WTC11 (cell line): ENCODE measurements around the gene RSPH1. TPM values are rescaled to one million over a fixed set of nuclear protein-coding genes. Genes with fewer than 3 reads are reported as not detected.

Experiments
- ATAC-seq: fragments of 200-7000 bp; cut with Tn5 transposase; 2 replicates; pipeline ENCODE4 v1.10.0; 2021; ENCODE audit warnings: mild to moderate bottlenecking, moderate library complexity
- CTCF ChIA-PET: fragments of 300-600 bp; sonication (Branson Sonifier 250); formaldehyde crosslinking; loops from one replicate; lab custom pipeline; 2021; ENCODE audit warnings: antibody characterized with exemption; lab: Charles Lee
- POLR2A ChIA-PET: fragments of 350-600 bp; sonication (Branson Sonifier 250); formaldehyde crosslinking; loops from one replicate; lab custom pipeline; 2021; ENCODE audit warnings: antibody characterized with exemption; lab: Charles Lee
- DNase-seq: peaks from one replicate; pipeline ENCODE4 v3.0.0; 2021; ENCODE audit warnings: low spot score
- H3K27ac Mint-ChIP-seq: 2 replicates; pipeline ENCODE4 v1.8.0; 2021; ENCODE audit warnings: mixed read lengths
- H3K27me3 Mint-ChIP-seq: 2 replicates; pipeline ENCODE4 v1.8.0; 2021; ENCODE audit warnings: low read depth, mild to moderate bottlenecking, moderate library complexity, mixed read lengths
- H3K36me3 Mint-ChIP-seq: 2 replicates; pipeline ENCODE4 v1.8.0; 2021; ENCODE audit warnings: mixed read lengths
- H3K4me1 Mint-ChIP-seq: 2 replicates; pipeline ENCODE4 v1.8.0; 2022; ENCODE audit warnings: mixed read lengths
- H3K4me3 Mint-ChIP-seq: 2 replicates; pipeline ENCODE4 v1.8.0; 2021; ENCODE audit warnings: mild to moderate bottlenecking, moderate library complexity, mixed read lengths
- H3K9me3 Mint-ChIP-seq: 2 replicates; pipeline ENCODE4 v1.8.0; 2021; ENCODE audit warnings: mixed read lengths
- ATF6 ChIP-seq: sonication (generic); formaldehyde crosslinking; IDR thresholded peaks from 2 replicates; pipeline ENCODE4 v1.8.1; 2023; ENCODE audit warnings: mild to moderate bottlenecking, missing genetic modification reagents
- EMX1 ChIP-seq: fragments of 250-450 bp; sonication (Bioruptor Pico); IDR thresholded peaks from 2 replicates; pipeline ENCODE4 v1.8.0; 2021; ENCODE audit warnings: mild to moderate bottlenecking
- FOXP1 ChIP-seq: sonication (generic); formaldehyde crosslinking; IDR thresholded peaks from 2 replicates; pipeline ENCODE4 v1.8.0; 2022; ENCODE audit warnings: missing genetic modification reagents, mild to moderate bottlenecking, moderate library complexity, borderline replicate concordance
- HMGXB4 ChIP-seq: sonication (generic); formaldehyde crosslinking; IDR thresholded peaks from 2 replicates; pipeline ENCODE4 v1.8.1; 2023; ENCODE audit warnings: mild to moderate bottlenecking, moderate library complexity, missing genetic modification reagents
- MAX ChIP-seq: sonication (generic); formaldehyde crosslinking; IDR thresholded peaks from 2 replicates; pipeline ENCODE4 v1.8.0; 2022; ENCODE audit warnings: mild to moderate bottlenecking, missing genetic modification reagents
- MXD4 ChIP-seq: fragments of 250-450 bp; sonication (Bioruptor Pico); IDR thresholded peaks from 2 replicates; pipeline ENCODE4 v1.8.0; 2021; ENCODE audit warnings: mild to moderate bottlenecking, moderate library complexity, borderline replicate concordance
- NFE2L1 ChIP-seq: sonication (generic); formaldehyde crosslinking; IDR thresholded peaks from 2 replicates; pipeline ENCODE4 v1.8.1; 2023; ENCODE audit warnings: missing genetic modification reagents
- NFYB ChIP-seq: sonication (generic); formaldehyde crosslinking; conservative IDR thresholded peaks from 2 replicates; pipeline ENCODE4 v1.8.0; 2022; ENCODE audit warnings: low read depth, missing genetic modification reagents
- PRDM15 ChIP-seq: sonication (generic); formaldehyde crosslinking; IDR thresholded peaks from 2 replicates; pipeline ENCODE4 v1.8.0; 2022; ENCODE audit warnings: missing genetic modification reagents
- PRRX2 ChIP-seq: fragments of 250-450 bp; sonication (Bioruptor Pico); IDR thresholded peaks from 2 replicates; pipeline ENCODE4 v1.8.0; 2021; ENCODE audit warnings: mild to moderate bottlenecking
- RORB ChIP-seq: fragments of 250-450 bp; sonication (Bioruptor Pico); IDR thresholded peaks from 2 replicates; pipeline ENCODE4 v1.9.0; 2021; ENCODE audit warnings: mild to moderate bottlenecking
- TEAD4 ChIP-seq: sonication (generic); formaldehyde crosslinking; IDR thresholded peaks from 2 replicates; pipeline ENCODE4 v1.8.0; 2022; ENCODE audit warnings: mild to moderate bottlenecking, missing genetic modification reagents
- USF2 ChIP-seq: sonication (generic); formaldehyde crosslinking; IDR thresholded peaks from 2 replicates; pipeline ENCODE4 v1.8.1; 2023; ENCODE audit warnings: mild to moderate bottlenecking, missing genetic modification reagents, moderate library complexity
- ZNF138 ChIP-seq: sonication (generic); formaldehyde crosslinking; conservative IDR thresholded peaks from 2 replicates; pipeline ENCODE4 v1.8.1; 2022; ENCODE audit warnings: mild to moderate bottlenecking, moderate library complexity, missing genetic modification reagents
- ZNF263 ChIP-seq: sonication (generic); formaldehyde crosslinking; IDR thresholded peaks from 2 replicates; pipeline ENCODE4 v1.8.1; 2022; ENCODE audit warnings: low read depth, mild to moderate bottlenecking, moderate library complexity, missing genetic modification reagents
- ZNF423 ChIP-seq: fragments of 250-450 bp; sonication (Bioruptor Pico); IDR thresholded peaks from 2 replicates; pipeline ENCODE4 v2.1.2; 2022; ENCODE audit warnings: mild to moderate bottlenecking, moderate library complexity
- ZNF425 ChIP-seq: fragments of 250-450 bp; sonication (Bioruptor Pico); conservative IDR thresholded peaks from 2 replicates; pipeline ENCODE4 v1.9.0; 2021; ENCODE audit warnings: mild to moderate bottlenecking
- total RNA-seq: library from RNA; stranded (reverse); gene quantifications from 3 replicates; pipeline ENCODE4 v1.2.3, GENCODE V29; 2021

The RSPH1 gene
- total RNA-seq, 1 experiment from 2014 or later: 0.11 TPM

GRCh38 chr21:42514883-42515228 is 18.8 kb upstream of the RSPH1 start:
- H3K4me1 Mint-ChIP-seq: peaks cover 40% of the 10 kb centered on the region
- H3K27ac Mint-ChIP-seq: peak overlapping the region; percentile 50
- DNase-seq (no peak), ATAC-seq (peak; percentile 8; the same call in 1 of the 2 replicates)
- CTCF ChIA-PET: interaction anchor here (0.9 to 1.4 kb wide), 5 partner anchors 48 to 280 kb away, joined by 3 to 6 read pairs (median 4); no protein-coding TSS in a partner anchor
- no peaks in the 10 kb centered on the region for H3K9me3 Mint-ChIP-seq
- peaks cover 14% of the 10 kb centered on the region for H3K27me3 Mint-ChIP-seq
- POLR2A ChIA-PET: no interaction called here
- H3K4me3 Mint-ChIP-seq: peak overlapping the region; percentile 71
- no peak for TF ChIP-seq FOXP1 (CRISPR knock-in tag)
- no peak for TF ChIP-seq NFE2L1 (CRISPR knock-in tag)
- TF ChIP-seq ZNF138 (CRISPR knock-in tag): no peak
- TF ChIP-seq PRDM15 (CRISPR knock-in tag): no peak
- TF ChIP-seq MXD4 (CRISPR knock-in tag): no peak
- no peak for TF ChIP-seq TEAD4 (CRISPR knock-in tag)
- no peak for TF ChIP-seq EMX1 (CRISPR knock-in tag)
- peaks cover 19% of the 10 kb centered on the region for H3K36me3 Mint-ChIP-seq

GRCh38 chr21:42513985-42514882 is 18.2 kb upstream of the RSPH1 start:
- H3K36me3 Mint-ChIP-seq: peaks cover 13% of the 10 kb centered on the region
- TF ChIP-seq NFYB (CRISPR knock-in tag): no peak
- TF ChIP-seq ZNF423: 0 out of 2 replicates have a peak, but pooled peaks have one; percentile 21
- peaks cover 40% of the 10 kb centered on the region for H3K4me1 Mint-ChIP-seq
- DNase-seq (peak; percentile 71), ATAC-seq (peak; percentile 65)
- ChIA-PET POLR2A (no interaction called here), CTCF (interaction anchor here (0.9 to 1.5 kb wide), 7 partner anchors 10 to 280 kb away, joined by 3 to 6 read pairs (median 4); no protein-coding TSS in a partner anchor)
- peak overlapping the region; percentile 50 for H3K27ac Mint-ChIP-seq
- no peaks in the 10 kb centered on the region for H3K9me3 Mint-ChIP-seq
- peaks cover 16% of the 10 kb centered on the region for H3K27me3 Mint-ChIP-seq
- peak overlapping the region; percentile 71 for H3K4me3 Mint-ChIP-seq

GRCh38 chr21:42513151-42513984 is 17.3 kb upstream of the RSPH1 start, which contains the start of gene SLC37A1:
TSS of gene SLC37A1 (plus strand) at chr21:42513852. CDS start at chr21:42518455, 4,603 bp downstream.
- Mint-ChIP-seq H3K9me3 (no peaks in the 10 kb centered on the region), H3K4me3 (peak within 1 kb of the TSS; percentile 71), H3K27me3 (peaks cover 19% of the 10 kb centered on the region), H3K27ac (peak within 1 kb of the TSS; percentile 52; the same call in 1 of the 2 replicates), H3K4me1 (peaks cover 40% of the 10 kb centered on the region), H3K36me3 (peaks cover 5% of the 10 kb centered on the region)
- ChIA-PET CTCF (interaction anchor here (1.0 to 1.5 kb wide), 5 partner anchors 11 to 141 kb away, joined by 3 to 6 read pairs (median 4); no protein-coding TSS in a partner anchor), POLR2A (no interaction called here)
- DNase-seq: peak; percentile 62
- ATAC-seq: peak; percentile 47
- no peak for TF ChIP-seq ZNF263
- no peak for TF ChIP-seq RORB (CRISPR knock-in tag)
- no peak for TF ChIP-seq HMGXB4 (CRISPR knock-in tag)
- peak; percentile 93 for TF ChIP-seq MAX
- TF ChIP-seq USF2 (CRISPR knock-in tag): peak; percentile 79
- no peak for TF ChIP-seq ZNF425 (CRISPR knock-in tag)
- no peak for TF ChIP-seq PRRX2 (CRISPR knock-in tag)
- TF ChIP-seq EMX1 (CRISPR knock-in tag): no peak
- TF ChIP-seq ATF6 (CRISPR knock-in tag): no peak
